GM10266 (cell line): ENCODE measurements around the gene GPRIN1.

ENCODE experiments used
- DNase-seq: peaks from one replicate; pipeline ENCODE4 v3.0.0; 2012; ENCODE audit errors: extremely low spot score
- TF ChIP-seq, protein P1 (sequence below): IDR thresholded peaks from 2 replicates; pipeline ENCODE4 v1.5.1; 2012; ENCODE audit warnings: mild to moderate bottlenecking, low read depth; ENCODE audit not compliant: control insufficient read depth, insufficient read depth; ENCODE audit errors: missing control alignments

The GPRIN1 gene

DNA sequence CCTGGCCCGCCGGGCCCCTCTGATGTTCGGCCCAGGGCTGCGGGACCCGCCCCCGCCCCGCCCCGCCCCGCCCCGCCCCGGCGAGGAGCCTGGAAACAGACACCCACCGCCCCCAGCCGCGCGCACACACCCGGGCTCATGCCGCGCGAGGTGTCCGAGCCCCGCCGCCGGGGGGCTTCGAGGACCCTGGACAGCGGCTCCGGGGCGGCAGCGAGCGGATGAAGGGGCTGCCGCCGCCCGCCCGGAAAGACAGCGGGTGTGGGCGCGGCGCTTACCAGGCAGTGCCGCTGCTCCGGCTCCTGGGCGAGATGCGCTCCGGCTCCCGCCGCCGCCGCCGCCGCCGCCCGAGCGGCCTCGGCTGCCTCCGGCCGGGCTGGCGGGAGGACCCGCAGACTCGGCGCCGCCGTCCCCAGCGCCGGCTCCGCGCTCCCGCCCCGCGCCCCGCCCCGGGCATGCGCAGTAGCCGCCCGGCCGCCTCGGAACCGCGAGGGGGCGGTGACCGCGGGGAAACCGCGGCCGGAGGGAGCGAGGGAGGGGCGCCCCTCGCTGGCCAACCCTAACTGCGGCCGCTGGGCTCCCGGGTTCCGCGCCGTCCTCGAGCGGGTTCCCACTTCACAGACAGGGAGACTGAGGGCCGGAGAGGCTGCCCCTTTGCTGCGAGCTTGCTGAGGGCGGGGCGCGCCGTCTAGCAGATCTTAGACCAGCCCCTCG lies at the start of gene GPRIN1:
Gene GPRIN1 (minus strand): TSS at position 433 of the 711 bp plus-strand sequence. CDS start 10,322 bp downstream, outside the sequence.
- peak; percentile 98 for DNase-seq
- TF ChIP-seq, protein P1, sequence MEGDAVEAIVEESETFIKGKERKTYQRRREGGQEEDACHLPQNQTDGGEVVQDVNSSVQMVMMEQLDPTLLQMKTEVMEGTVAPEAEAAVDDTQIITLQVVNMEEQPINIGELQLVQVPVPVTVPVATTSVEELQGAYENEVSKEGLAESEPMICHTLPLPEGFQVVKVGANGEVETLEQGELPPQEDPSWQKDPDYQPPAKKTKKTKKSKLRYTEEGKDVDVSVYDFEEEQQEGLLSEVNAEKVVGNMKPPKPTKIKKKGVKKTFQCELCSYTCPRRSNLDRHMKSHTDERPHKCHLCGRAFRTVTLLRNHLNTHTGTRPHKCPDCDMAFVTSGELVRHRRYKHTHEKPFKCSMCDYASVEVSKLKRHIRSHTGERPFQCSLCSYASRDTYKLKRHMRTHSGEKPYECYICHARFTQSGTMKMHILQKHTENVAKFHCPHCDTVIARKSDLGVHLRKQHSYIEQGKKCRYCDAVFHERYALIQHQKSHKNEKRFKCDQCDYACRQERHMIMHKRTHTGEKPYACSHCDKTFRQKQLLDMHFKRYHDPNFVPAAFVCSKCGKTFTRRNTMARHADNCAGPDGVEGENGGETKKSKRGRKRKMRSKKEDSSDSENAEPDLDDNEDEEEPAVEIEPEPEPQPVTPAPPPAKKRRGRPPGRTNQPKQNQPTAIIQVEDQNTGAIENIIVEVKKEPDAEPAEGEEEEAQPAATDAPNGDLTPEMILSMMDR, result peak; percentile 49

DNA sequence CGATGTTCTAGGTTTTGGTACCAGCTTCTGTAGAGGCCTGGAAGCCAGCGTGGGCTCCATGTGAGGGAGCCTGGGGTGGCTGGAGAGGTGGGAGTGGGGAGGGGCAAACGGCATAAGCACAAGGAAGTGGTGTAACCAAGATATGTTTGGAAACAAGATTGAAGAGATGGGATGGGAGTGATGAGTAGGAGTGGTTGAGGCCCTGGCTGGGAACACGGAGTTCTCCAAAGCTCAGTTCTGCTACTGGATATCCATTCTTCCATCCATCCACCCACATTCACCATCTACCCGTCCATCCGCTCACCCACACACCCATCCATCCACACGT lies 49.5 kb upstream of the GPRIN1 start:
- no peak for DNase-seq
- TF ChIP-seq, protein P1, result no peak

DNA sequence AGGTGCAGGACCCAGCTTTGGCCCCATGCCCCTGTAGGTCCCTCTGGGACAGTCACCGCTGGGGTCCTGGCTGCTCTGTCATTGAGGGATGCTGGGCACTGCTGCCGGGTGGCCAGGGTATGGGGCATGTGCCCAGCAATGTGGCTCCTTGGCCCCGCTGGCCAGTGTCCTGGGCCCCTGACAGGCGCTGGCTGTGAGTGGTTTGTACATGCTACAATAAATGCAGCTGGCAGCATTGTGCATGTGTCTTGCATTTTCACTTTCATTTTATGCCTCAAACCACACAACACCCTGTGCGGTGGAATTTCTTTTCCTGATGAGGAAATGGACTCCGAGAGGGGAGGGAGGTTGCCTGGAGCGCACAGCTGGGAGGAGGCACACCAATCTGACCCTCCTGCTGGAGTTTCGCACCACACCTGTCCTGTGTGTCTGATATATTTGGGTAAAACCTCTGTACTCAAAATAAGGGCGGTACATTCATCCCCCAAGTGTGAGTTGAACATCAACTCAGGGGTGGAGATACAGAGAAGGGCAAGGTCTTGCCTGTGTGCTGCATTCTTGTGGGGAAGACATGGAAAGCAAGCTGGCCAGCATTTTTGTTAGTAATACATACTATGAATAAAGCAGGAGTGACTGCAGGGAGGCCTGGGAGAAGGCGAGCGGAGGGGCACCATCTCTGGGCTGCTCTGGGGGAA lies 49.0 kb upstream of the GPRIN1 start:
- no peak for DNase-seq
- TF ChIP-seq, protein P1, result no peak

DNA sequence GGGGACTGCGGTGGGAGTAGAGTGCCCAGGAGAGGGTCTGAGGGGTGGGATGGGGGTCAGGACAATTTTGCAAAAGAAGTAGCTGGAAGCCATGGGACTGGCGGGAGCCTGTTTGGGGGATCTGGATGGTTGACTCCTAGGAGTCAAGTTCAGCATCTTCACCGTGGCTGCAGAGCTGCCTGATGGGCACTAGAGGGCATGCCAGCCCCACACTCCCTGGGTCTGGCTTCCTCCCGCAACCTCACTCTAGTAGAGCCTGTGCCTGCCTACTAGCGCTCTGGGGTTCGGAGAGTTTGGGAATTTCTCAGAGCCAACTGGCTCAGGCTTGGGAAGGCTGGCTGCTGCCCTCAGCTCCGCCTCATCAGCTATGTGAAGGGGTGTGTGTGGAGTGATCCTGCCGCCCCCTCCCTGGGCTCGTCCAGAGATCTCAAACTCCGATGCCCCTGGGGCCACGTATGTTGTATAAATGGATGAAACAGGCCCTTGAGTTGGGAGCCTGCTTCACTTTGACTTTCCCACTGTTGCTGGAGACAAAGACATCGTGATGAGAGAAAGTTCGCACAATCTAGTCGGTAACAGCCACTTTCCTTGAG lies 48.1 kb upstream of the GPRIN1 start:
- peak; percentile 72 for DNase-seq

DNA sequence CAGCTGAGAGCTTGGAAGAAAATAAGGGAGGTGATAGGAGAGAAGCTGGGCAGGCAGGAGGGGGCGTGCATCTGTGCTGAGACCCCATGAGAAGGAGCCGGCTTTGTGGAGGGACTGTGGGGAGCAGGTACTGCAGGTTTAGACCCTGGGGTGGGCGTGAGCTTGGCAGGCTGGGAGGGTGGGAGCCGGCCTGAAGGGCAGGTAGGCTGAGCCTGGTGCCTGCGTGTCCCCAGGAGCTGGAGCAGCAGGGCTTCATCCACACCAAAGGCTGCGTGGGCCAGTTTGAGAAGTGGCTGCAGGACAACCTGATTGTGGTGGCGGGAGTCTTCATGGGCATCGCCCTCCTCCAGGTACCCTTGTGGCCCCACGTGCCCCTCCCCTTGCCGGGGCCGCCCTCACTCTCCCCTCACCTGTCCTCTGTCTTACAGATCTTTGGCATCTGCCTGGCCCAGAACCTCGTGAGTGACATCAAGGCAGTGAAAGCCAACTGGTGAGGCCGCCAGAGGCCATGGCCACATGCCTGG lies 46.6 kb upstream of the GPRIN1 start:
- no peak for DNase-seq
- TF ChIP-seq, protein P1, result no peak

More for the DNA sequence above, 48.1 kb upstream of the GPRIN1 start:
- TF ChIP-seq, protein P1, result peak; percentile 91

DNA sequence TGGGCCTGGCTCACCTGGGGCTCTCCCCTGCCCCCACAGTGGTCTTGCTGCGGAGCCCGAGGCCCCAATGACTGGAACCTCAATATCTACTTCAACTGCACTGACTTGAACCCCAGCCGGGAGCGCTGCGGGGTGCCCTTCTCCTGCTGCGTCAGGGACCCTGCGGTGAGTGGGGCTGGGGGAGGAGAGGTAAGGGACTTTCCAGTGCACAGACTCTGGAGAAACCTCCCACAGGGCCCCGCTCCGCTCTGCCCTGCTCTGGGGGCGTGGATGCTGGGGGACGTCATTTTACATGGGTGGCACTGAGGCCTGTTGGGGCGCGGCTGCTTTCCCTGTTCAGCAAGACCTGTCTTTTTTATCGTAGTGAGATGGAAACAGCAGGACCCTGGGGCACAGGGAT lies 44.9 kb upstream of the GPRIN1 start:
- TF ChIP-seq, protein P1, result no peak
- no peak for DNase-seq
